H9 (cell line): ENCODE results near the gene MSLN. TPM values are rescaled to one million over a fixed set of nuclear protein-coding genes. Genes with fewer than 3 reads are reported as not detected.

Source experiments
- DNase-seq: peaks from one replicate; pipeline ENCODE4 v3.0.0-alpha.2; 2017
- H2AFZ ChIP-seq: one replicate; pipeline ENCODE4 v1.6.1; 2013; ENCODE audit warnings: mild to moderate bottlenecking, low read length, control low read depth, moderate library complexity
- H2AK5ac ChIP-seq: 2 replicates; pipeline ENCODE4 v1.6.1; 2013; ENCODE audit warnings: low read length, control low read depth, mixed read lengths; ENCODE audit not compliant: insufficient read length
- H2BK120ac ChIP-seq: one replicate; pipeline ENCODE4 v1.6.1; 2013; ENCODE audit warnings: low read depth, mild to moderate bottlenecking, low read length, control low read depth, inconsistent platforms; ENCODE audit not compliant: poor library complexity, severe bottlenecking
- H2BK12ac ChIP-seq: 2 replicates; pipeline ENCODE4 v1.6.1; 2013; ENCODE audit warnings: low read length, control low read depth, mixed read lengths, low read depth; ENCODE audit not compliant: insufficient read length
- H2BK15ac ChIP-seq: 2 replicates; pipeline ENCODE4 v1.6.1; 2013; ENCODE audit warnings: low read depth, low read length, control low read depth
- H2BK20ac ChIP-seq: one replicate; pipeline ENCODE4 v1.6.1; 2013; ENCODE audit warnings: low read depth, mild to moderate bottlenecking, low read length, control low read depth, inconsistent platforms; ENCODE audit not compliant: poor library complexity, severe bottlenecking
- H2BK5ac ChIP-seq: 2 replicates; pipeline ENCODE4 v1.6.1; 2013; ENCODE audit warnings: low read length, control low read depth, mixed read lengths; ENCODE audit not compliant: insufficient read length
- H3K14ac ChIP-seq: 2 replicates; pipeline ENCODE4 v1.6.1; 2013; ENCODE audit warnings: low read length, control low read depth; ENCODE audit not compliant: insufficient read depth
- H3K18ac ChIP-seq: 2 replicates; pipeline ENCODE4 v1.6.1; 2013; ENCODE audit warnings: low read depth, mild to moderate bottlenecking, mixed read lengths, low read length, control low read depth; ENCODE audit not compliant: insufficient read length
- H3K23ac ChIP-seq: 2 replicates; pipeline ENCODE4 v1.6.1; 2013; ENCODE audit warnings: low read length, control low read depth, mixed read lengths, low read depth; ENCODE audit not compliant: insufficient read length
- H3K23me2 ChIP-seq: 2 replicates; pipeline ENCODE4 v1.6.1; 2013; ENCODE audit warnings: low read depth, mild to moderate bottlenecking, mixed read lengths, low read length, control low read depth; ENCODE audit not compliant: insufficient read length, poor library complexity, severe bottlenecking
- H3K27ac ChIP-seq: 2 replicates; pipeline ENCODE4 v1.5.1; 2013; ENCODE audit warnings: low read length, control low read depth, mixed read lengths, low read depth; ENCODE audit not compliant: insufficient read length
- H3K27me3 ChIP-seq: 2 replicates; pipeline ENCODE4 v1.6.1; 2013; ENCODE audit warnings: low read length, control low read depth, inconsistent platforms; ENCODE audit not compliant: insufficient read depth
- H3K4ac ChIP-seq: 2 replicates; pipeline ENCODE4 v1.6.1; 2013; ENCODE audit warnings: low read depth, mild to moderate bottlenecking, control low read depth, inconsistent platforms, low read length, moderate library complexity
- H3K4me1 ChIP-seq: 2 replicates; pipeline ENCODE4 v1.6.1; 2013; ENCODE audit warnings: low read length, control low read depth, inconsistent platforms; ENCODE audit not compliant: insufficient read depth
- H3K4me2 ChIP-seq: 2 replicates; pipeline ENCODE4 v1.6.1; 2013; ENCODE audit warnings: low read length, control low read depth, mixed read lengths; ENCODE audit not compliant: insufficient read length, insufficient read depth
- H3K56ac ChIP-seq: 2 replicates; pipeline ENCODE4 v1.6.1; 2013; ENCODE audit warnings: low read depth, mild to moderate bottlenecking, mixed read lengths, low read length, control low read depth; ENCODE audit not compliant: insufficient read length
- H3K79me1 ChIP-seq: 2 replicates; pipeline ENCODE4 v1.6.1; 2013; ENCODE audit warnings: low read depth, mild to moderate bottlenecking, moderate library complexity, low read length, control low read depth, inconsistent platforms; ENCODE audit not compliant: insufficient read depth, poor library complexity, severe bottlenecking
- H3K79me2 ChIP-seq: 2 replicates; pipeline ENCODE4 v1.6.1; 2013; ENCODE audit warnings: low read length, control low read depth, inconsistent platforms; ENCODE audit not compliant: insufficient read depth
- H3K9ac ChIP-seq: 2 replicates; pipeline ENCODE4 v1.6.1; 2013; ENCODE audit warnings: low read length, control low read depth, mixed read lengths; ENCODE audit not compliant: insufficient read length; ENCODE audit errors: extremely low read depth
- H3K9me3 ChIP-seq: one replicate; pipeline ENCODE4 v1.6.1; 2013; ENCODE audit warnings: low read depth, low read length, inconsistent platforms; ENCODE audit not compliant: control insufficient read depth
- H3T11ph ChIP-seq: one replicate; pipeline ENCODE4 v1.6.1; 2013; ENCODE audit warnings: mild to moderate bottlenecking, low read length, control low read depth, inconsistent platforms
- H4K20me1 ChIP-seq: one replicate; pipeline ENCODE4 v1.6.1; 2013; ENCODE audit not compliant: control insufficient read depth, insufficient read length, insufficient read depth
- H4K5ac ChIP-seq: 2 replicates; pipeline ENCODE4 v1.6.1; 2013; ENCODE audit warnings: low read depth, mild to moderate bottlenecking, mixed read lengths, low read length, control low read depth; ENCODE audit not compliant: insufficient read length
- H4K8ac ChIP-seq: replicated peaks from 2 replicates; pipeline ENCODE4 v1.6.1; 2013; ENCODE audit warnings: low read length, control low read depth, mixed read lengths, low read depth; ENCODE audit not compliant: insufficient read length
- H4K91ac ChIP-seq: 2 replicates; pipeline ENCODE4 v1.6.1; 2013; ENCODE audit warnings: low read depth, mild to moderate bottlenecking, moderate library complexity, mixed read lengths, low read length, control low read depth; ENCODE audit not compliant: insufficient read length
- H3K27ac Mint-ChIP-seq, 3 experiments: 2 replicates in 2 of 3; 3 replicates in 1 of 3; pipeline ENCODE4 v1.8.0; 2020 to 2021; ENCODE audit warnings: mixed read lengths in 3 of 3, mild to moderate bottlenecking in 1 of 3, moderate library complexity in 1 of 3
- H3K27me3 Mint-ChIP-seq: 2 replicates; pipeline ENCODE4 v1.8.0; 2021; ENCODE audit warnings: low read depth, mild to moderate bottlenecking, moderate library complexity, mixed read lengths
- H3K36me3 Mint-ChIP-seq, 3 experiments: 2 replicates in 2 of 3; 3 replicates in 1 of 3; pipeline ENCODE4 v1.8.0; 2020 to 2021; ENCODE audit warnings: low read depth in 3 of 3, mixed read lengths in 3 of 3; ENCODE audit not compliant: insufficient read depth in 1 of 3
- H3K4me1 Mint-ChIP-seq, 2 experiments: 2 replicates each; pipeline ENCODE4 v1.8.0; 2020; ENCODE audit warnings: mixed read lengths in 2 of 2
- H3K4me3 Mint-ChIP-seq, 2 experiments: 2 replicates in 1 of 2; 3 replicates in 1 of 2; pipeline ENCODE4 v1.8.0; 2020 to 2021; ENCODE audit warnings: mild to moderate bottlenecking in 2 of 2, mixed read lengths in 2 of 2, moderate library complexity in 1 of 2
- H3K9me3 Mint-ChIP-seq, 2 experiments: 2 replicates in 1 of 2; 3 replicates in 1 of 2; pipeline ENCODE4 v1.8.0; 2020; ENCODE audit warnings: mild to moderate bottlenecking in 2 of 2, mixed read lengths in 2 of 2, moderate library complexity in 1 of 2
- CTCF ChIP-seq: fragments of 200-600 bp; sonication (generic); conservative IDR thresholded peaks from 3 replicates; pipeline ENCODE4 v1.8.0; 2021; ENCODE audit warnings: antibody characterized with exemption, mild to moderate bottlenecking
- WGBS: extraction: QIAGEN DNeasy Blood & Tissue Kit; methylation state at CpG from one replicate; pipeline ENCODE4 v1.1.7; 2013; ENCODE audit warnings: missing lambda C conversion rate, low lambda C conversion rate, mixed read lengths; ENCODE audit not compliant: insufficient read length; ENCODE audit errors: extremely low coverage; 5-methylcytosine and 5-hydroxymethylcytosine counted together
- total RNA-seq: library from RNA; stranded (reverse); gene quantifications from 2 replicates; pipeline ENCODE4 v1.2.1, GENCODE V29; 2021

MSLN gene
- total RNA-seq, 1 experiment from 2014 or later: 0.22 TPM

DNA sequence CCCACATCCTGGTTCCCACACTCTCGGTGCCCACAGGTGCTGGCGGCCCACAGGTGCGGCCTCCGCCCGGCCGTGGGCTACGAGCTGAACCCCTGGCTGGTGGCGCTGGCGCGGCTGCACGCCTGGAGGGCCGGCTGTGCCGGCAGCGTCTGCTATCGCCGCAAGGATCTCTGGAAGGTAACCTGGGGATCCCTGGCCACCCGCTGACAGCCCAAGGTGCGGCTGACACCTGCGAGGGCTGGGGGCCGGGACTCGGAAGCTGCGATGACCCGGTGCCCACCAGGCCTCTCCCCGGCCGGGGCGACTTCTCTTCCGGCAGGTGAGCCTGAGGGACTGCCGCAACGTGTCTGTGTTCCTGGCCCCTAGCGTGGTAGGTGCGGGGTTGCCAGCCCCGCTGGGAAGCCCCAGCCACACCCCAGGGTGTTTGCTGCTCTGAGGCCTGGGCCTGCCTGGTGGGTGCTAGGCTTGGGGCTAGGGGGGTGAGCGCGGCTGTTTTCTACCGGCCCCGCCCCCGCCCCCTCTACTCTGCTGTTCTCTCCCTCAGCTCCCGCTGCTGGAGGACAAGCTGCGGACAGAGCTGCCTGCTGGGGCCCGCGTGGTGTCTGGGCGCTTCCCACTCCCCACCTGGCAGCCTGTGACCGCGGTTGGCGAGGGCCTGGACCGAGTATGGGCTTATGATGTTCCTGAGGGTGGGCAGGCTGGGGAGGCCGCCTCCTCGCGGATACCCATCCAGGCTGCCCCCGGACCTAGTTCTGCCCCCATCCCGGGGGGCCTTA lies 38.6 kb upstream of the MSLN start:
- peaks cover 8 to 18% of the 10 kb centered on the region in 2 experiments for H3K4me1 Mint-ChIP-seq

More for the DNA sequence above, 38.6 kb upstream of the MSLN start:
- H3K9me3 Mint-ChIP-seq: no peaks in the 10 kb centered on the region
- H3K4me2 ChIP-seq: no peak overlapping the region
- no peak overlapping the region for H3K14ac ChIP-seq
- H3K18ac ChIP-seq: no peak overlapping the region
- H3K36me3 Mint-ChIP-seq: peaks cover 0 to 5% (median 3%) of the 10 kb centered on the region in 3 experiments; a peak in 1 of 7 replicates
- H3K4me1 ChIP-seq: no peaks in the 10 kb centered on the region
- H3K27ac Mint-ChIP-seq: no peak overlapping the region
- no peaks in the 10 kb centered on the region for H3K79me1 ChIP-seq
- H3K56ac ChIP-seq: no peak overlapping the region
- no peak for TF ChIP-seq CTCF
- DNase-seq: no peak
- H2AFZ ChIP-seq: no peak overlapping the region
- no peak overlapping the region for H4K91ac ChIP-seq
- no peaks in the 10 kb centered on the region for H3K79me2 ChIP-seq
- no peak overlapping the region for H2BK5ac ChIP-seq
- H3K23ac ChIP-seq: no peak overlapping the region
- no peak overlapping the region for H3K9ac ChIP-seq
- H3K27me3 ChIP-seq: no peaks in the 10 kb centered on the region
- no peaks in the 10 kb centered on the region for H3K9me3 ChIP-seq
- H2BK12ac ChIP-seq: no peak overlapping the region
- peaks cover 2% of the 10 kb centered on the region for H3K23me2 ChIP-seq
- H3K27me3 Mint-ChIP-seq: peaks cover 27% of the 10 kb centered on the region
- H2BK20ac ChIP-seq: no peak overlapping the region
- H3K4me3 Mint-ChIP-seq: peak overlapping the region in 1 of 2 experiments; percentile 29; a peak in 1 of 5 replicates
- no peak overlapping the region for H3K27ac ChIP-seq
- no peak overlapping the region for H3K4ac ChIP-seq
- no peak overlapping the region for H4K5ac ChIP-seq
- H4K8ac ChIP-seq: no peak overlapping the region
- no peak overlapping the region for H2AK5ac ChIP-seq
- no peaks in the 10 kb centered on the region for H4K20me1 ChIP-seq
- no peak overlapping the region for H3T11ph ChIP-seq
- H2BK120ac ChIP-seq: no peak overlapping the region
- no CpG with 5 or more reads among the region's 51 CpGs for WGBS
- H2BK15ac ChIP-seq: no peak overlapping the region
